OCI-LY7 (cell line): ENCODE results near the gene TSHZ2.

Experiments
- EZH2phosphoT487 ChIP-seq: fragments of 200-600 bp; sonication (generic); IDR thresholded peaks from 2 replicates; pipeline ENCODE4 v1.6.1; 2018; ENCODE audit warnings: low read depth, borderline replicate concordance, mild to moderate bottlenecking, mixed run types, antibody characterized with exemption, low read length, moderate library complexity, mixed read lengths
- TF ChIP-seq, protein P1 (sequence below): fragments of 200-600 bp; sonication (generic); conservative IDR thresholded peaks from 2 replicates; pipeline ENCODE4 v1.5.1; 2014; ENCODE audit warnings: mild to moderate bottlenecking, antibody characterized with exemption, low read length, moderate library complexity, mixed read lengths

GRCh38 chr20:52953020-52953419 lies 19.1 kb upstream of the TSHZ2 start:
- TF ChIP-seq, protein P1, sequence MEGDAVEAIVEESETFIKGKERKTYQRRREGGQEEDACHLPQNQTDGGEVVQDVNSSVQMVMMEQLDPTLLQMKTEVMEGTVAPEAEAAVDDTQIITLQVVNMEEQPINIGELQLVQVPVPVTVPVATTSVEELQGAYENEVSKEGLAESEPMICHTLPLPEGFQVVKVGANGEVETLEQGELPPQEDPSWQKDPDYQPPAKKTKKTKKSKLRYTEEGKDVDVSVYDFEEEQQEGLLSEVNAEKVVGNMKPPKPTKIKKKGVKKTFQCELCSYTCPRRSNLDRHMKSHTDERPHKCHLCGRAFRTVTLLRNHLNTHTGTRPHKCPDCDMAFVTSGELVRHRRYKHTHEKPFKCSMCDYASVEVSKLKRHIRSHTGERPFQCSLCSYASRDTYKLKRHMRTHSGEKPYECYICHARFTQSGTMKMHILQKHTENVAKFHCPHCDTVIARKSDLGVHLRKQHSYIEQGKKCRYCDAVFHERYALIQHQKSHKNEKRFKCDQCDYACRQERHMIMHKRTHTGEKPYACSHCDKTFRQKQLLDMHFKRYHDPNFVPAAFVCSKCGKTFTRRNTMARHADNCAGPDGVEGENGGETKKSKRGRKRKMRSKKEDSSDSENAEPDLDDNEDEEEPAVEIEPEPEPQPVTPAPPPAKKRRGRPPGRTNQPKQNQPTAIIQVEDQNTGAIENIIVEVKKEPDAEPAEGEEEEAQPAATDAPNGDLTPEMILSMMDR: no peak
- TF ChIP-seq EZH2phosphoT487: no peak
